Activated effector memory CD4-positive, alpha-beta T cell treated with Interleukin-2 at 50 U/mL for 16 hours (primary cell): ENCODE results near the gene ABCF3.

Experiments used
- DNase-seq: peaks from one replicate; pipeline ENCODE4 v3.0.0-alpha.2; 2020

The ABCF3 gene

GRCh38 chr3:184168363-184169120 lies 17.5 kb upstream of the ABCF3 start:
- DNase-seq = no peak

- no peak for DNase-seq
Measured at GRCh38 chr3:184169896-184170875, 15.8 kb upstream of the ABCF3 start.

GRCh38 chr3:184171562-184171961 lies 14.4 kb upstream of the ABCF3 start:
- no peak for DNase-seq

GRCh38 chr3:184172681-184173373 lies 13.2 kb upstream of the ABCF3 start:
- no peak for DNase-seq

GRCh38 chr3:184173374-184173722 lies 12.7 kb upstream of the ABCF3 start:
- DNase-seq = no peak

GRCh38 chr3:184174284-184174645 lies 11.7 kb upstream of the ABCF3 start:
- no peak for DNase-seq

- peak; percentile 99 for DNase-seq
Measured at GRCh38 chr3:184174646-184175492, 11.1 kb upstream of the ABCF3 start, which contains the start of gene AP2M1. Gene AP2M1, plus strand, starts transcription at chr3:184174855. Its CDS starts 2,139 bp downstream, at chr3:184176994.

- no peak for DNase-seq
Measured at GRCh38 chr3:184175506-184175905, 10.5 kb upstream of the ABCF3 start.

GRCh38 chr3:184175981-184176376 lies 10.0 kb upstream of the ABCF3 start:
- no peak for DNase-seq

GRCh38 chr3:184176377-184177330 lies 9.3 kb upstream of the ABCF3 start:
- DNase-seq = no peak

- DNase-seq = no peak
Measured at GRCh38 chr3:184177331-184177731, 8.7 kb upstream of the ABCF3 start.

GRCh38 chr3:184177767-184178306 lies 8.2 kb upstream of the ABCF3 start:
- DNase-seq = no peak

GRCh38 chr3:184178521-184179138 lies 7.4 kb upstream of the ABCF3 start:
- DNase-seq = no peak

GRCh38 chr3:184180165-184180564 lies 5.8 kb upstream of the ABCF3 start:
- DNase-seq = no peak

- no peak for DNase-seq
Measured at GRCh38 chr3:184181596-184181995, 4.4 kb upstream of the ABCF3 start.

- no peak for DNase-seq
Measured at GRCh38 chr3:184183679-184184078, 2.3 kb upstream of the ABCF3 start.

GRCh38 chr3:184184546-184185230 lies 1.3 kb upstream of the ABCF3 start:
- DNase-seq = no peak

- DNase-seq = peak; percentile 100
Measured at GRCh38 chr3:184185461-184186183, 377 bp upstream of the ABCF3 start.

GRCh38 chr3:184186902-184187207 lies 856 bp downstream of the ABCF3 start:
- DNase-seq = no peak
